NCI-H146 treated with DMSO at 0.1 percent for 48 hours (cell line): ENCODE results near the gene LAG3.

Experiments
- DNase-seq: peaks from one replicate; lab custom pipeline; 2025; ENCODE audit not compliant: unreplicated experiment; lab: John Stamatoyannopoulos, UW

LAG3 gene

GRCh38 chr12:6787309-6787708, 15.0 kb downstream of the LAG3 start:
- DNase-seq = no peak

- DNase-seq = no peak
Measured at GRCh38 chr12:6788972-6789924, 16.9 kb downstream of the LAG3 start, which contains the start of gene CD4. CD4 (plus strand) TSS chr12:6789528; CDS start chr12:6800139, 10,611 bp downstream.

DNA sequence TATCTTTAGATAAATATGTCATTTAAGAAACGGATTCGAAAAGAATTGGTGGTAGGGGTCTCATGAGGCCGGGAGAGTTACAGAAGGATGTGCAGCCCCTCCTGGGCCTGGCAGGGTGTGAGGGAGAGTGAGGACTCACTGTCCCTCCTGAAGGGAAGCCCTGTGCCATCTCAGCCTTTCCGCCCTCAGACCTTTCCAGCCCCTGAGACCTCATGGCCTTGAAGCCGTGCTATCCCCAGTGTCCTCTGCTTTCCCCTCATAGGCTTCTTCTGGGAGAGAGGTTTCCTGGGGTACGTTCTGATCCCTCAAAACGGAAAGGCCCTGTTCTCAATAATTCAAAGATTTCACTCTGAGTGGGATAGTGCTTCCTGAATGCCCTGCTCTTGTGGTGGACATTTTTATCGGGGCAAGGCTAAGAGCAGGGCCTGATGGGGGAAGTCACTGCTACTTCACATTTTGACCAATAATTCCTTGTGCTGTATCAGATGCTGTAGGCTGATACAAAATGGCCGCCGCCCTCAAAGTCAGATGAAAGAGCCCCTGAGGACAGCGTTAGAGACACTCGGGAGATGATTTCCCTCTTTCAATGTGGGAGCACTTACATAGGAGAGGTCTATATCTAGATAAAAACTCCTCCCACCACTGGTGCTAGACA, 18.3 kb downstream of the LAG3 start:
- no peak for DNase-seq

DNA sequence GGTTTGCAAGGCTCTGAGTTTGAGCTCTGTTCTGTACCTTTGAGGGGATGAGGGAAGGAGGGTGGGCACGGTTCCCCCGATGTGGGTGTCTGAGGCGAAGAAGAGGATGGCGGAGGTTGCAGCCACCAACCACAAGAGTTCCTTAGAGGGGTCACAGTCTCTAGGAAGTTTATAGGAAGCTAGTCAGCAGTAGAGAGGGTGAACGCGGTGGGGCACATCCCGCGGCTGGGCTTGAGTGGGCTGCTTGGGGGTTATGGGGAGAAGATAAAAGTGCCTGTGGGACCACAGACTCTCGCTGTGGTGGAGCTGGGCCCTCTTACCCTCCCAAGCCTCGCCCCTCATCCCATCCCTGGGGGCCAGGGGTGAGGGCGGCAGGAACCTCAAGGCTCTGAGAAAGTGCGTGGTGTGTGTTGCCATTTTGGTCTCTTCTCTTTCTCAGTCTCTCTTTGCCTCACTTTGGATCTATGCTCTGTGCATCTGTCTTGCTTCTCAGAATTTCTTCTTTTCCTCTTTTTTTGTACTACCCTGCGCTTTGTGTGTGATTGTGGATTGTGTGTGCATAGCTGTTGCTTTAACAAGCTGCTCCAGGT, 19.7 kb downstream of the LAG3 start:
- DNase-seq = no peak

DNA sequence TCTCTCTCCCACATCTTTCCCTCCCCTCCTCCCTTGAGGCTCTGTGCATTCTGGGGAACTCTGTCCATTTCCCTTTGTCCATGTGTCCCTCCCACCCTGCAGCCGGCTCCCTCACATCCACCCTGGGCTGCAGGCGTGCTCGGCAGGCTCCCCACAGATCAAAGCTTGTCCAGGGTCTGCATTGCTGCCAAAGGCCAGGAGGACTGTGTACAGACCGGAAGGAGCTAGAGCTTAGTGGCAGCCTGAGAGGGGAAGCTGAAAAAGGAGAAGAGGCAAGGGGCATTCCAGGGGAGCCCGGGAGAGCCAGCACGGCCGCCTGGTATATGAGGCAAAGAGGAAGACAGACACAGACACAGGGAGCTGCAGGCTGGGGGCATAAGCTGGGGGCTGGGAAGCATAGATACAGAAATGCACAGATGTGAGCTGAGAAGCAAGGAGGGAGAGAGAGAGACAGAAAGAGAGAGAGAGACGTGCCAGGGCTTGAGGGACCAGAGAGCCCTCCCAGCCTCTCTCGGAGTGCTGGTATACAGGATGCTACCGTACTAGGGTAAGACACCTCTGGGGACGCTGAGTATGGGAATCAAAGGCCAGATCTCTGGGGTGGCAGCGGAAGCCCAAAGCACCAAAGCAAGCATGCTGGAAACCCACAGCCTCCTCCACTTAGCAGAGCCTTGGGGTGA, 20.3 kb downstream of the LAG3 start:
- no peak for DNase-seq

DNA sequence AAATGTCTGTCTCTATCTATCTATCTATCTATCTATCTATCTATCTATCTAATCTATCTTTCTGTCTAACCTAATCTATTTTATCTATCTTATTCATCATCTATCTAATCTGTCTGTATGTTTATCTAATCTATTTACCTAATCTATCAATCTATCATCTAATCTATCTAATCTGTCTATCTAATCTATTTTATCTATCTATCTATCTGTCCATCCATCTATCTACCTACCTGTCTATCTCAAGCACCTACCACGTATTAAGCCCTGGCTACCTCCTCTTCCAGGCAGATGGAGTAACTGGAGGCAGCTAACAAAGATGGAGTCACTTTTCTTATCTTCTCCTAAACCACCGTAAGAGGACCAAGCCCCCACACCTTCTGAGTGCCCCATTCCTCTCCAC, 22.8 kb downstream of the LAG3 start:
- no peak for DNase-seq

DNA sequence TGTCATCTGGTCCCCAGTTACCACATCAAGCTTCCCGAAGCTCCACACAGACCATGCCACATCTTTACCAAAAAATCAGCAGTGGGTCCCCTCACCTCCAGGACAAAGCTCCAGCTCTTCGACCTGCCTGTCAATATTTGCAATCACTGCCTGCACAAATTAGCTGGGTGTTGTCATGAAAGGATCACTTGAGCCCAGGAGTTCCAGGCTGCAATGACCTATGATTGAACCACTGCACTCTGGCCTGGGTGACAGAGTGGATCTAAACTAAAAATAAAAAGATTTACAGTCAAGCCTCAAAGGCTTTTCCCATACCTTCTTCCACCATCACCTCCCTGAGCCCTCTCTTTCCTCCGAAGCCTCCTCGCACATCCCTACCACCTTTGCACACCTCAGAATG, 24.3 kb downstream of the LAG3 start:
- no peak for DNase-seq

DNA sequence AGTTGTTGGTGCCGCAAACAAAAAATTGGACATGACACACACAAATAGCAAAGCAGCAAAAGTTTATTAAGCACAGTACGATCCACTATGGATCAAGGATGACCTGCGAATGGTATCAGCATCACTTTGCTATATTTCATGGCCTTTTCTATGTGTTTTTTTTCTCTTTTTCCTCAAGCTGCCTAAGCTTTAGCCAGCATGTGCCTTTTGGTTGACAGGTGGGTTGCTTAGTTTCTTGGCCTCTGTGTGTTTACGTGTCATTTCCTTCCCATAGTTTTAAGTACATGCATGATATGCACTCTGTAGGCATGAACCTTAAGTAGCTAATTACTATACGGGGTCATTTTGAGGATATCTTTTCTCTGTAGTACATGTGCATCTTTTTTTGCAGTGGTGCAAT, 26.8 kb downstream of the LAG3 start:
- no peak for DNase-seq

- no peak for DNase-seq
Measured at GRCh38 chr12:6807170-6807569, 34.9 kb downstream of the LAG3 start.

- DNase-seq = no peak
Measured at GRCh38 chr12:6809056-6809455, 36.7 kb downstream of the LAG3 start.

GRCh38 chr12:6810758-6811157, 38.4 kb downstream of the LAG3 start:
- DNase-seq = no peak

DNA sequence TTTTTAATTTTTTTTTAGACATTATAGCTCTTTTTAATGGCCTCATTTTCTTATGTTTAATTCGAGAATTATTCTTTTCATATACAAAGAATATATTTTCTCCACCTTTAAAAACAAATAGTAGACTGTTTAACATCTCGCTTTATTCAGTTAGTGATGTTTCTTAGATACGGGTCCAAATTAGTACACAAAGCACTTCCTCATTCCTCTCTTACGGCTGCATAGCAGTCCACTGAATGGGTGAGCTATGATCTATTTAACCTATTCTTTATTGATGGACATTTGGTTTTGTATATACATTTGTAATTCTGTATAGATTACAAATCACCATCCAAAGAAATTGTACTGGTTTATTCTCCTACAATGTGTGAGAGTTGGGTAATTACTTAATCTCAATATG, 41.0 kb downstream of the LAG3 start:
- DNase-seq = no peak

- DNase-seq = no peak
Measured at GRCh38 chr12:6816598-6816997, 44.3 kb downstream of the LAG3 start.

GRCh38 chr12:6817098-6817497, 44.8 kb downstream of the LAG3 start:
- no peak for DNase-seq

DNA sequence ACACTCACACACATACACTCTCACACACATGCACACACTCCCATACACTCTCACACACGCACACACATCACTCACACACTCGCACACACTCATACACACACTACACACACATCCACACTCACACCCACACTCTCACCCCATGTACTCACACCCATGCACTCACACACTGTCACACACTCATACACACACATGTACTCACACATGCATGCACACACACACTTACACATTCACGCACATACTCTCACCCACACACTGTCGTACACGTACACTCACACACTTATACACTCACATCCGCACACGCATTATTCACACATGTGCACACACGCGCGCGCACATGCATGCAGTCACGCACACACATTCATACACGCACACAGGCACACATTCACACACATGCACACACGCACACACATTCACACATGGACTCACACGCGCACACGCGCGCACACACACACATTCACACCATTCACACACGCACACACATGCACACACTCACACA, 45.4 kb downstream of the LAG3 start:
- DNase-seq = no peak

GRCh38 chr12:6818222-6818621, 45.9 kb downstream of the LAG3 start:
- no peak for DNase-seq

DNA sequence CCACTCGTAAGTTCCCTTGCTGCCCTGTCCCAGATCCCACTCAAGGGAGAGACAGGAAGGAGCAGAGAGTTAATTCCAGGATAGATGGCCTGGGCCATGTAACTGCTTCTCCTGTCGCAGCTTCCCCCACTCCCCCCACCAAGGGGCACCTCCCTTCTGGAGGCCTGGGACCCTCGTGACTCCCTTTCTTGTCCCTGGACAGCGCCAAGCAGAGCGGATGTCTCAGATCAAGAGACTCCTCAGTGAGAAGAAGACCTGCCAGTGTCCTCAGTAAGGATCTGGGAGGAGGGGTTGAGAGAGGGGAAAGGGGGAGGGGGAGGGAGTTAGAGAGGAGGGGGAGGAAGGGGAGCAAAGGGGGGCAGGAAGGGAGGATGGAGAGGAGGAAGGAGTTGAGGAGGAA, 46.3 kb downstream of the LAG3 start:
- no peak for DNase-seq

GRCh38 chr12:6819106-6820030, 47.0 kb downstream of the LAG3 start:
- no peak for DNase-seq

DNA sequence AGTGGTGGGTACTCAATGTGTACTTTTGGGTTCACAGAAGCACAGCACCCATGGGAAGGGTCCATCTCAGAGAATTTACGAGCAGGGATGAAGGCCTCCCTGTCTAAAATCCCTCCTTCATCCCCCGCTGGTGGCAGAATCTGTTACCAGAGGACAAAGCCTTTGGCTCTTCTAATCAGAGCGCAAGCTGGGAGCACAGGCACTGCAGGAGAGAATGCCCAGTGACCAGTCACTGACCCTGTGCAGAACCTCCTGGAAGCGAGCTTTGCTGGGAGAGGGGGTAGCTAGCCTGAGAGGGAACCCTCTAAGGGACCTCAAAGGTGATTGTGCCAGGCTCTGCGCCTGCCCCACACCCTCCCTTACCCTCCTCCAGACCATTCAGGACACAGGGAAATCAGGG, 47.8 kb downstream of the LAG3 start:
- DNase-seq = no peak
